GM18498 (cell line): ENCODE results near the gene CFAP410.
"Not testable (repeated sequence)": the region's sequence is repeated elsewhere in the genome, so short reads cannot be mapped to it uniquely, and the experiment has no call there.

Source experiments
- ATAC-seq: cut with Tn5 transposase; IDR thresholded peaks from one replicate; pipeline ENCODE4 v1.9.1; 2021; ENCODE audit warnings: mild to moderate bottlenecking, moderate library complexity; ENCODE audit not compliant: unreplicated experiment

CFAP410 gene

GRCh38 chr21:44370027-44370735, 31.0 kb upstream of the CFAP410 start:
- no peak for ATAC-seq

DNA sequence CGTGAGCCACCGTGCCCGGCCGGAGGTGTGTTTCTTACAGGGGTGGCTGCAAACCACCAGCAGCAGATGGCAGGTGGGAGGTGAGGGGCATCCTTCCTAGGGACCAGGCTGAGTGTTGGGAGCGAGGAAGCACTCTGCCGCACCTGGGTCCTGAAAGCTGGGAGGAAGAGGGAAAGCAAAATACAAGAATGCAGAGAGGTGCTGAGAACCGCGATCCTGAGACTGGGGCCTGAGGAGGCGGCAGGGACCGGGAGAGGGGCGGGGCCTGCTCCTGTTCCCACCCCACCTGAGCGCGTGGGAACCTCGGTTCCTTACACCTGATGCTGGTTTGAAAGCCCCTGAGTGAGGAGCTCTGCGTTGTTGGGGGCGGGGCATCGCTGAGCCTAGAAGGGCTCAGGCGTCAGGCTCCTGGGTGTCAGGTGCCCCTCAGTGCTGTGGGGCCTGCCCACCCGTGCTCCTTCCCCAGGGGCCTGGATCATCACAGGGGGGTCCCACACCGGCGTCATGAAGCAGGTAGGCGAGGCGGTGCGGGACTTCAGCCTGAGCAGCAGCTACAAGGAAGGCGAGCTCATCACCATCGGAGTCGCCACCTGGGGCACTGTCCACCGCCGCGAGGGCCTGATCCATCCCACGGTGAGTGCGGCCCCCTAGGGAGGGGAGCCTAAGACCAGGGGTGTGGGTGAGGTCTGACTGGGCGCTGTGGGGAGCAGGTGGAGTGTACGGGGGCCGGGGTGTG, 29.7 kb upstream of the CFAP410 start:
- no peak for ATAC-seq

GRCh38 chr21:44366586-44367211, 27.5 kb upstream of the CFAP410 start:
- no peak for ATAC-seq

- ATAC-seq, result no peak
Observed at GRCh38 chr21:44365967-44366585, 26.9 kb upstream of the CFAP410 start.

DNA sequence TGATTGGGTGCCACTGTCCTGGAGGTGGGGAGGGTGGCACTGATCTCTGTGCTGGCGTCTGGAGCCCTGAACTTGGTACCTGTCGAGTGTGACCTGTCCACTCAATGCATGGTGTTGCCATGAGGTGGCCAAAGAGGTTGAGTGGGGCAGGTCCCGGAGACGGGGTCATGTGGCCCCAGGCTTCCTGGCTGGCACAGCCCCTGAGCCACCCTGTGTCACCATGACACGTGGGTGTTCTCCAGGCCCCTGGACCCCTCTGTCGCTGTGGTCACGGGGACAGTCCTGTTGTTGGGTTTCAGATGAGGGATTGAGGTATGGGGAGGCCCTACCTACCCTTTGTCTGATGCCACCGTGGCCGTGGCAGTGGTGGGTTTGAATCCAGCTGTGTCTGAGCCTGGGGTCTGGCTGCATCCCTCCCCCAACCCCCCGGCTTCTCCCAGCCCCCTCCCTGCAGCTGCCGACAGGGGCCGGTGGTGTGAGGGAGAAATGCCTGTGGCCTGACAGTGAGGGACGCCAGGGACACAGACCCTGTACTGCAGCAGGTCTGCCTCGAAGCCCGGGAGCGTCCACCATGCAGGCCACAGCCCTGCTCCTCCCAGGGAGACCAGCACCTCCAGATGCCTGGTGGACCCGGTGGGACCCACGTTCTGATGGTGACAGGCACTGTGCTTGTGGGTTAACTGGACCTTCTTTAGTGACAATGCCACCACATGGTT, 26.2 kb upstream of the CFAP410 start:
- no peak for ATAC-seq

GRCh38 chr21:44364151-44365053, 25.2 kb upstream of the CFAP410 start:
- no peak for ATAC-seq

GRCh38 chr21:44363278-44363677, 24.1 kb upstream of the CFAP410 start:
- ATAC-seq, result no peak

GRCh38 chr21:44361903-44362302, 22.7 kb upstream of the CFAP410 start:
- not testable (repeated sequence) for ATAC-seq

DNA sequence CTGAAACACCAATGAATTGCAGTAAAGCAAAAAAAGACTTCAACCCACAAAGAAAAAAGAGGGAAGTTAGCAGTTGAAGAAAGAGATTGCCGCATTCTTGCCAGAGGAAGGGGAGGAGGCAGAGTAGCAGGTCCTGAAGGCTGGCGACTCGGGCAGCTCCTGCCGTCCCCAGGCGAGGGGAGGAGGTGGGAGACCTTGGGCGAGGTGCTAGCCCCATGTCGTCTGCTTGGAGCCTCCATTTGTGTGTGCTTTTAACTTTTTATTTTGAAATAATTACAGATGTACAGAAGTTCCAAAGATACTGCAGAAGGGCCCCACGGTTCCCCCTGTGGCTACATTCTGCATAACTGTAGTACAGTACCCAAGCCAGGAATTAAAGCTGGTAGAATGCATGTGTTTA, 21.0 kb upstream of the CFAP410 start:
- no peak for ATAC-seq

DNA sequence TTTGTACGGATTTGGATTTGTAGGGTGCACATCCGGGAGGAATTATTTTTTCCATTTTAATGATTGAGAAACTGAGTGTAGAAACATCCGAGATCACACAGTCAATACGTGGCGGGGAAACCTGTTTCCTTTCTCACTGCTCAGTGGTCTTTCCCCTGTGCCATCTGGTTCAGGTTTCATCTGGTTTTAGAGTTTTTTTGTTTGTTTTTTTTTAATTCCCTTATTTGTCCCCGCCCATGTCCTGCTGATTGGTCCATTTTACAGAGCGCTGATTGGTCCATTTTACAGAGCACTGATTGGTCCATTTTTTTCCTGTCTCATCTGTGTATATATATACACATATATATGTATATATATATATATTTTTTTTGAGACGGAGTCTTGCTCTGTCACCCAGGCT, 20.2 kb upstream of the CFAP410 start:
- ATAC-seq, result no peak

GRCh38 chr21:44357064-44357837, 18.1 kb upstream of the CFAP410 start:
- no peak for ATAC-seq

DNA sequence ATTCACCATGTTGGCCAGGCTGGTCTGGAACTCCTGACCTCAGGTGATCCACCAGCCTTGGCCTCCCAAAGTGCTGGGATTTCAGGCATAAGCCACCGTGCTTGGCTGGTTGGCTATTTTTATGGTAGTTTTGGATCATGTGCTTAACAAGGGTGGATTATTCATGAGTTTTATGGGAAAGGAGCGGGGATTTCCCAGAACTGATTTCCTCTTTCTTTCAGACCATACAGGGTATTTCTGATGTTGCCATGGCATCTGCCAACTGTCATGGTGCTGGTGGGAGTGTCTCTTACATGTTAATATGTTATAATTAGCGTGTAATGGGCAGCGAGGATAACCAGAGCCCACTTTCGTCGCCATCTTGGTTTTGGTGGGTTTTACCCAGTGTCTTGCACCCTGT, 17.4 kb upstream of the CFAP410 start:
- no peak for ATAC-seq

DNA sequence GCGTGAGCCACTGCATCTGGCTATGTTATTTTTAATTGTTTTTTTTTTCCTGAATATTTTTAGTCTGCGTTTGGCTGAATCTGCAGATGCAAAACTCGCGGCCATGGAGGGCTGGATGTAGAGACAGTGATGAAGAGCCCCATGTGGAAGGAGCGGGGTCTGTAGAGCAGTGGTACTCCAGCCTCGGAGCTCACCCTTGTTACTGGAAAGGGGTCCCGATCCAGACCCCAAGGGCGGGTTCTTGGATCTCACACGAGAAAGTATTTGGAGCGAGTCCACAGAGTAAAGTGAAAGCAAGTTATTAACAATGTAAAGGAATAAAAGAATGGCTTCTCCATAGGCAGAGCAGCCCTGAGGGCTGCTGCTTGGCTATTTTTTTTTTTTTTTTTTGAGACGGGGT, 17.0 kb upstream of the CFAP410 start:
- ATAC-seq, result no peak

DNA sequence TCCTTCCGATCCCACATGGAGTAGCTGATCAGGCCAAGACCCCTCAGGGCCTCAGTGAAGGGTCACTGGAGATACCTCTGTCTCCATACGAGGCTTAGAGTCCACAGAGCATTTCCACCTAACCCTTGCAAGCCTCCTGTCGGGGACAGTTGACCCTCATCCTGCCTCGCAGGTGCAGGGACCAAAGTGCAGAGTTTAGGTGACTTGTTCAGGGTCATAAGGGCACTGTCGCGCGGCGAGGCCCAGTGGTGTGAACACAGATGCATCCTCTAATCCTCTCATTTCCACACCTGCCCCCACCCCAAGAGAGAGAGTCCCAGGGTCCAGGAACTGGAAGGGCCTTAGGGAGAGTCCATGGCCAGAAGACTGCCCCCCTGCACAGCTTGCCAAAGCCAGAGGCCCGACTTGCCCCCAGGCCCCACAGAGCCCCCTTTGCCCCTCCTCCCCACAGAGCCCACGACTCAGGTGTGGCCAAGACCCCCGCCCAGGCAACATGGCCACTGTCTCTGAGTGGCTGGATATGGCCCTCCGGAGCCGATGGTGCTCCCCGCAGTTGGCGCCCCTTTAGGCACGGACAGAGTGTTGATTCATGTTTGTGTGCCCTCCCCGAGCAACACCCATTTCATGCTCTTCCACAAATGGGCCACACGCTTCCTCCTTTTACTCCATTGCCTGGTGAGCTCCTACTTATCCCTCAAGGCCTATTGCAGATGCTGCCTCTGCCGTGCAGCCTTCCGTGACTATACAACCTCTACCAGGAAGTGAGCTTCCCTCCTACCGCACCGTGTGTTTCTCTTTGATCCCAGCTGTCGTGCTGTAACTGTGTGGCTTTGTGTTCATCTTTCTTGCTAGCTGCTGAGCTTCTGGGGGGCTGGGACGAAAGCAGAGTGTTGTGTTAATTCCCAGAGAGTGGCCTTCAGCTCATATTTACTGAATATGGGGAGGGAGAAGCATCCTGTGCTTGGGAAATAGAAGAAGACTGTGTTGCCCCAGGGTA, 15.9 kb upstream of the CFAP410 start:
- no peak for ATAC-seq

- peak; percentile 12 for ATAC-seq
Observed at GRCh38 chr21:44354001-44354405, 14.8 kb upstream of the CFAP410 start.

DNA sequence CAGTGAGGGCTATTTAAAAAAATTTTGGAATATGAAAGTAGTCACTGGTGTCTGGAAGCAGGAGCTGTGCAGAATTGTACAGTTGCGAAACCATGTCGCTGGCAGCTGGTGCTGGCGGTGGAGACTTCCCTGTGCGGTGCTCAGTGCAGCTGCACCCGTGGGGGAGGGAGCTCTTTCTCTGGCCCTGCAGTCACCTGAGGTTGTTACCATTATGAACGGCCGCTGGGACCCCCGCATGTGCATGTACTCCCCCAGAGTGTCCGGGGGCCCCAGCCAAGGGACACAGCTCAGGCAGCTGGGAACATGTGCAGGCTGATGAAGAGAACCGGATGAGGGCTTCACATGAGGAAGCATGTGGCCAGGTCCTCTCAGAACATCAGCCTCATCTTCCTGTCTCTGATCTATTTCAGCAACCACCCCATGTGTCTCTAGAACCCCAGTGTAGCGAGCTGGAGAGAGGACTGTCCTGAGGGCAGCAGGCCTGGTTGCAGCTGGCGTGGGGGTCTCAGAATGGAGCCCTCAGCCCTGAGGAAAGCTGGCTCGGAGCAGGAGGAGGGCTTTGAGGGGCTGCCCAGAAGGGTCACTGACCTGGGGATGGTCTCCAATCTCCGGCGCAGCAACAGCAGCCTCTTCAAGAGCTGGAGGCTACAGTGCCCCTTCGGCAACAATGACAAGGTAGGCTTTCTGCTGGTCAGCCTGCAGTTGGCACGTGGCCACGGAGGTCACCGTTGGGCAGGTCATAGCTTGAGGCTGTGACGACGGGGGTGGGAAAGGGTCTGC, 14.2 kb upstream of the CFAP410 start, which contains the start of gene TRPM2:
Gene TRPM2, plus strand, starts transcription at position 431 of the 780 bp plus-strand sequence. Its CDS starts 80 bp downstream, at position 511.
- ATAC-seq, result peak; percentile 63

- ATAC-seq, result no peak
Observed at GRCh38 chr21:44352253-44352860, 13.2 kb upstream of the CFAP410 start.
